HepG2 (cell line): ENCODE data around the gene PLD1. TPM values are rescaled to one million over a fixed set of nuclear protein-coding genes. Genes with fewer than 3 reads are reported as not detected.

Experiments used
- ISL2 ChIP-seq: sonication (generic); formaldehyde crosslinking; IDR thresholded peaks from 2 replicates; pipeline ENCODE4 v1.5.0; 2020; ENCODE audit warnings: missing genetic modification reagents
- KAT2B ChIP-seq: fragments of 150-350 bp; IDR thresholded peaks from 2 replicates; pipeline ENCODE4 v1.6.1; 2014; ENCODE audit warnings: low read depth, low read length, borderline replicate concordance
- MAX ChIP-seq: IDR thresholded peaks from 2 replicates; pipeline ENCODE4 v1.6.1; 2012; ENCODE audit warnings: inconsistent platforms
- NFIB ChIP-seq: sonication (generic); formaldehyde crosslinking; IDR thresholded peaks from 2 replicates; pipeline ENCODE4 v1.9.0; 2021; ENCODE audit warnings: missing genetic modification reagents, mild to moderate bottlenecking, borderline replicate concordance
- SSRP1 ChIP-seq: IDR thresholded peaks from 2 replicates; pipeline ENCODE4 v1.6.1; 2016; ENCODE audit warnings: control low read depth
- THAP8 ChIP-seq: sonication (generic); formaldehyde crosslinking; IDR thresholded peaks from 2 replicates; pipeline ENCODE4 v1.5.1; 2020; ENCODE audit warnings: missing genetic modification reagents, mild to moderate bottlenecking, borderline replicate concordance
- ZNF362 ChIP-seq: sonication (generic); formaldehyde crosslinking; IDR thresholded peaks from 2 replicates; pipeline ENCODE4 v1.4.0; 2020; ENCODE audit warnings: missing genetic modification reagents, mild to moderate bottlenecking, borderline replicate concordance
- ZNF710 ChIP-seq: sonication (generic); formaldehyde crosslinking; IDR thresholded peaks from 2 replicates; pipeline ENCODE4 v1.5.0; 2020; ENCODE audit warnings: mild to moderate bottlenecking, missing genetic modification reagents, borderline replicate concordance
- polyA plus RNA-seq, 8 experiments: library from polyadenylated mRNA; depleted of rRNA in 3 of 8; stranded (reverse) in 7 of 8; unstranded in 1 of 8; fragments of >200 nt; fragmentation: Illumina TruSeq in 4 of 8; extraction: Trizol in 4 of 8; gene quantifications; 2 replicates each; pipeline versions ENCODE4 v1.2.1 to v1.2.3, GENCODE V29; 2011 to 2016; ENCODE audit warnings: low read depth in 4 of 8, missing spikeins in 1 of 8, mixed read lengths in 1 of 8; ENCODE audit not compliant: insufficient read depth in 1 of 8
- total RNA-seq, 5 experiments: library from RNA; depleted of rRNA; stranded (reverse); fragments of >200 nt; fragmentation: Illumina TruSeq; extraction: Trizol; gene quantifications; 2 replicates each; pipeline ENCODE4 v1.2.3, GENCODE V29; 2016; ENCODE audit warnings: low read depth in 1 of 5
- TF ChIP-seq, protein P1 (sequence below): sonication (generic); formaldehyde crosslinking; IDR thresholded peaks from 2 replicates; pipeline ENCODE4 v1.4.0; 2020; ENCODE audit warnings: mild to moderate bottlenecking, missing genetic modification reagents
- TF ChIP-seq, protein P2 (sequence below), 2 experiments: IDR thresholded peaks; 2 replicates each; pipeline ENCODE4 v1.6.1; 2011 to 2012; ENCODE audit warnings: low read length in 2 of 2, borderline replicate concordance in 1 of 2, low read depth in 1 of 2, mild to moderate bottlenecking in 1 of 2, moderate library complexity in 1 of 2

The PLD1 gene
- total and polyA plus RNA-seq, 2 of the 13 experiments (the other 11 are each of a cell fraction or from before 2014, with no cell fraction given): 27.1 to 59.4 TPM

DNA sequence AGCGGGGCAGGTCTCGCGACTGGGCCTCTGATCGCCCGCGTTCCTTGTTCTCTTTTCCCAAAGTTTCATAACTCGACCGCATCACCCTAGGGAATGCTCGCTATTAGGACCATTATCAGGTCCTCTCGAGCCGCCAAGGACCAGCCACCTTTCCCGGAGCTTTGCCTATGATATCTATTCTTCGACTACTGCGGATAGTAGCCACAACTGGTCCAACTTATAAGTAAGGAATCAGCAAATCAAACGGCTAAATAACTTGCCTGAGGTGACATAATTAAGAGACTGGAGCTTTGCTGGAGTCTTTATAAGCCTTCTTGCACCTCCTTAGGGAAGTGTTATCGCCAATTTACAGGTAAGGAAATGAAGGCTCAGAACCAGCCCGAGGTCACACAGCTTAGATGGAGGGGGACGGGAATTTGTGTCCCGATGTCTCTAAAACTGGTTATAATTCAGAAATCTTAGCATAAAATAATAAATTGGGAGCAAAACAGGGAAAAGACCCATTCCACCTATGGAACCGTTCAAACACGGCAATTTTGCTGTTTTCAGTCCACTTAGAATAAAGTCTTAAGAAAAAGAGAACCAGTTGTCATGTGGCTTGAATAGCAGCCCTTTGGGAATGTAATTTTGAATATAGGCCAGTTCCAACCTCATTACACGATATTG is 479 bp upstream of the PLD1 start (continued):
- TF ChIP-seq, protein P1, sequence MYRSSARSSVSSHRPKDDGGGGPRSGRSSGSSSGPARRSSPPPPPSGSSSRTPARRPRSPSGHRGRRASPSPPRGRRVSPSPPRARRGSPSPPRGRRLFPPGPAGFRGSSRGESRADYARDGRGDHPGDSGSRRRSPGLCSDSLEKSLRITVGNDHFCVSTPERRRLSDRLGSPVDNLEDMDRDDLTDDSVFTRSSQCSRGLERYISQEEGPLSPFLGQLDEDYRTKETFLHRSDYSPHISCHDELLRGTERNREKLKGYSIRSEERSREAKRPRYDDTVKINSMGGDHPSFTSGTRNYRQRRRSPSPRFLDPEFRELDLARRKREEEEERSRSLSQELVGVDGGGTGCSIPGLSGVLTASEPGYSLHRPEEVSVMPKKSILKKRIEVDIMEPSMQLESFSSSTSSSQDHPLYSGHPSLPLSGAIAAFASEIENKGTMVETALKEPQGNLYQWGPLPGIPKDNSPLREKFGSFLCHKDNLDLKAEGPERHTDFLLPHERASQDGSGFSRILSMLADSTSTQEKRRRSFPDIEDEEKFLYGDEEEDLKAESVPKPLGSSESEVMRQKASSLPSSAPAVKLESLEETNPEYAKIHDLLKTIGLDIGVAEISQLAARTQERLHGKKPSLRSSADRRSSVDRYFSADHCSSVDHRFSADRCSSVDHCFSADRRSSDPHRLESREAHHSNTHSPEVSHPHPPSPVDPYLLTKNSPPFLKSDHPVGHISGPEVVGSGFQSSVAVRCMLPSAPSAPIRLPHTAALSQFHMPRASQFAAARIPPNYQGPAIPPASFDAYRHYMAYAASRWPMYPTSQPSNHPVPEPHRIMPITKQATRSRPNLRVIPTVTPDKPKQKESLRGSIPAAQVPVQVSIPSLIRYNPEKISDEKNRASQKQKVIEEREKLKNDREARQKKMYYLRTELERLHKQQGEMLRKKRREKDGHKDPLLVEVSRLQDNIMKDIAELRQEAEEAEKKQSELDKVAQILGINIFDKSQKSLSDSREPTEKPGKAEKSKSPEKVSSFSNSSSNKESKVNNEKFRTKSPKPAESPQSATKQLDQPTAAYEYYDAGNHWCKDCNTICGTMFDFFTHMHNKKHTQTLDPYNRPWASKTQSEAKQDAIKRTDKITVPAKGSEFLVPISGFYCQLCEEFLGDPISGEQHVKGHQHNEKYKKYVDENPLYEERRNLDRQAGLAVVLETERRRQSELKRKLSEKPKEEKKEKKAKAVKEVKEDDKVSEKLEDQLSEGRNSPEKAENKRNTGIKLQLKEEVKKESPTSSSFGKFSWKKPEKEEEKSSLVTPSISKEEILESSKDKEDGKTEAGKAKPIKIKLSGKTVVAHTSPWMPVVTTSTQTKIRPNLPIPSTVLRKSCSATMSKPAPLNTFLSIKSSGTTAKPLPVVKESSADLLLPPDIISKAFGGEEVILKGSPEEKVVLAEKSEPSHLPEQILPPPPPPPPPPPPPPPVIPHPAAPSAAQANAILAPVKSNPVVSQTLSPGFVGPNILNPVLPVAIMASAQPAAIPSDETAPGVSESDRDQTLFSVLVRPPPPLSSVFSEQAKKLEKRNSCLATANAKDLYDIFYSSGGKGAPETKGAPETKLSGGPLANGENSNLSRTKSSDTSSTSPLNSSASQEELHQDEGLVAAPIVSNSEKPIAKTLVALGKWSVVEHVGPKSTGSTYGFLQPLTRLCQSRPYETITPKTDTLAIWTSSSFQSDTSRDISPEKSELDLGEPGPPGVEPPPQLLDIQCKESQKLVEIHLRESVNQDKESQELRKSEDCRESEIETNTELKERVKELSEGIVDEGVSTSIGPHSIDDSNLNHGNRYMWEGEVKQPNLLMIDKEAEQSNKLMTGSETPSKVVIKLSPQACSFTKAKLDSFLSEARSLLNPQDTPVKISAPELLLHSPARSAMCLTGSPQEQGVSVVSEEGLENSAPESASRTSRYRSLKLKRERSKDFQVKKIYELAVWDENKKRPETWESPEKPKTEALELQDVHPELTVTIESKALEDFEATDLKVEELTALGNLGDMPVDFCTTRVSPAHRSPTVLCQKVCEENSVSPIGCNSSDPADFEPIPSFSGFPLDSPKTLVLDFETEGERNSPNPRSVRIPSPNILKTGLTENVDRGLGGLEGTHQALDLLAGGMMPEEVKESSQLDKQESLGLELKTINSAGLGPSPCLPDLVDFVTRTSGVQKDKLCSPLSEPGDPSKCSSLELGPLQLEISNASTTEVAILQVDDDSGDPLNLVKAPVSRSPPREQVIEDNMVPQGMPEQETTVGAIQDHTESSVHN (CRISPR knock-in tag): no peak
- TF ChIP-seq NFIB (CRISPR knock-in tag): no peak
- no peak for TF ChIP-seq ZNF362 (CRISPR knock-in tag)
- TF ChIP-seq ISL2 (CRISPR knock-in tag): no peak
- no peak for TF ChIP-seq KAT2B
- no peak for TF ChIP-seq ZNF710 (CRISPR knock-in tag)
- TF ChIP-seq, protein P2, sequence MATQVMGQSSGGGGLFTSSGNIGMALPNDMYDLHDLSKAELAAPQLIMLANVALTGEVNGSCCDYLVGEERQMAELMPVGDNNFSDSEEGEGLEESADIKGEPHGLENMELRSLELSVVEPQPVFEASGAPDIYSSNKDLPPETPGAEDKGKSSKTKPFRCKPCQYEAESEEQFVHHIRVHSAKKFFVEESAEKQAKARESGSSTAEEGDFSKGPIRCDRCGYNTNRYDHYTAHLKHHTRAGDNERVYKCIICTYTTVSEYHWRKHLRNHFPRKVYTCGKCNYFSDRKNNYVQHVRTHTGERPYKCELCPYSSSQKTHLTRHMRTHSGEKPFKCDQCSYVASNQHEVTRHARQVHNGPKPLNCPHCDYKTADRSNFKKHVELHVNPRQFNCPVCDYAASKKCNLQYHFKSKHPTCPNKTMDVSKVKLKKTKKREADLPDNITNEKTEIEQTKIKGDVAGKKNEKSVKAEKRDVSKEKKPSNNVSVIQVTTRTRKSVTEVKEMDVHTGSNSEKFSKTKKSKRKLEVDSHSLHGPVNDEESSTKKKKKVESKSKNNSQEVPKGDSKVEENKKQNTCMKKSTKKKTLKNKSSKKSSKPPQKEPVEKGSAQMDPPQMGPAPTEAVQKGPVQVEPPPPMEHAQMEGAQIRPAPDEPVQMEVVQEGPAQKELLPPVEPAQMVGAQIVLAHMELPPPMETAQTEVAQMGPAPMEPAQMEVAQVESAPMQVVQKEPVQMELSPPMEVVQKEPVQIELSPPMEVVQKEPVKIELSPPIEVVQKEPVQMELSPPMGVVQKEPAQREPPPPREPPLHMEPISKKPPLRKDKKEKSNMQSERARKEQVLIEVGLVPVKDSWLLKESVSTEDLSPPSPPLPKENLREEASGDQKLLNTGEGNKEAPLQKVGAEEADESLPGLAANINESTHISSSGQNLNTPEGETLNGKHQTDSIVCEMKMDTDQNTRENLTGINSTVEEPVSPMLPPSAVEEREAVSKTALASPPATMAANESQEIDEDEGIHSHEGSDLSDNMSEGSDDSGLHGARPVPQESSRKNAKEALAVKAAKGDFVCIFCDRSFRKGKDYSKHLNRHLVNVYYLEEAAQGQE (IDR thresholded peaks at IDR 0.05; ENCODE audit: borderline replicate concordance in 1 of 2, low read depth in 1 of 2, low read length in 2 of 2): peak in 1 of 2 experiments; percentile 31; a peak in 1 of 4 replicates
- no peak for TF ChIP-seq SSRP1
- no peak for TF ChIP-seq THAP8 (CRISPR knock-in tag)
- TF ChIP-seq MAX: no peak
